Subcutaneous adipose tissue (tissue), 4 donors: ENCODE measurements around the gene RALY. TPM values are rescaled to one million over a fixed set of nuclear protein-coding genes. Genes with fewer than 3 reads are reported as not detected.

Experiments used
- total RNA-seq, 4 donors: library from RNA; depleted of rRNA; stranded (reverse); fragments of >200 nt; gene quantifications; one replicate each; pipeline ENCODE4 v1.1.0, GENCODE V29; 2016
- TF ChIP-seq, protein P1 (sequence below): fragments of 450-650 bp; IDR thresholded peaks from one replicate; pipeline ENCODE4 v1.5.1; 2016; ENCODE audit warnings: low read depth, mild to moderate bottlenecking, control low read depth, antibody characterized with exemption, moderate library complexity

RALY gene
- total RNA-seq = 10 to 100 TPM; 44.0 to 97.8 (median 91.5) TPM

DNA sequence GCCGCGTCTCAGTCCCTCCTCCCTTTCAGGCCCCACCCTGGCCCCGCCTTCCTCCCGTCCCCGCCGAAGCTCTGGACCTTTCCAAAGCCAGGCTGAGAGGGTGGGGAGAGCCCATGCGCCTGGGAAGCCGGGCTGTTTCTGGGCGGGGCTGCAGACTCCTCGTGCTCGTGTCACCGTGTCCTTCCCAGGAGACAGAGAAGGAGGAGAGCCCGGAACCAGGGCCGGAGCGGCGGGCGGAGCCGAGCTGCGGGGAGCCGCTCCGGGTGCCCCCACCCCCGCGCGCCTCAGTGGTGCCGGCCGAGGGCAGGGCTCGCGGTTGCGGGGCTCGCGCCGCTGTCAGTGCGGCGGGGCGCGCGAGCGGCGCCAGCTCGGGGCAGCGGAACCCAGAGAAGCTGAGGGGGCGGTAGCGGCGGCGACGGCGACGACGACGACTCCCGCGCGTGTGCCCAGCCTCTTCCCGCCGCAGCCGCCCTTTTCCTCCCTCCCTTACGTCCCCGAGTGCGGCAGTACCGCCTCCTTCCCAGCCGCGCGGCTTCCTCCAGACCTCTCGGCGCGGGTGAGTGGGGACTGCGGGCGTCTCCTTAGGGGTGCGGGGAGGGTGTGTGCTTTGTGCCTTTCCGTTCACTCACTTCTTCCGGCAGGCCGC lies at the start of gene RALY:
Gene RALY (plus strand): TSS at position 336 of the 646 bp plus-strand sequence. CDS start 78,164 bp downstream, outside the sequence.
- TF ChIP-seq, protein P1, sequence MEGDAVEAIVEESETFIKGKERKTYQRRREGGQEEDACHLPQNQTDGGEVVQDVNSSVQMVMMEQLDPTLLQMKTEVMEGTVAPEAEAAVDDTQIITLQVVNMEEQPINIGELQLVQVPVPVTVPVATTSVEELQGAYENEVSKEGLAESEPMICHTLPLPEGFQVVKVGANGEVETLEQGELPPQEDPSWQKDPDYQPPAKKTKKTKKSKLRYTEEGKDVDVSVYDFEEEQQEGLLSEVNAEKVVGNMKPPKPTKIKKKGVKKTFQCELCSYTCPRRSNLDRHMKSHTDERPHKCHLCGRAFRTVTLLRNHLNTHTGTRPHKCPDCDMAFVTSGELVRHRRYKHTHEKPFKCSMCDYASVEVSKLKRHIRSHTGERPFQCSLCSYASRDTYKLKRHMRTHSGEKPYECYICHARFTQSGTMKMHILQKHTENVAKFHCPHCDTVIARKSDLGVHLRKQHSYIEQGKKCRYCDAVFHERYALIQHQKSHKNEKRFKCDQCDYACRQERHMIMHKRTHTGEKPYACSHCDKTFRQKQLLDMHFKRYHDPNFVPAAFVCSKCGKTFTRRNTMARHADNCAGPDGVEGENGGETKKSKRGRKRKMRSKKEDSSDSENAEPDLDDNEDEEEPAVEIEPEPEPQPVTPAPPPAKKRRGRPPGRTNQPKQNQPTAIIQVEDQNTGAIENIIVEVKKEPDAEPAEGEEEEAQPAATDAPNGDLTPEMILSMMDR = no peak

DNA sequence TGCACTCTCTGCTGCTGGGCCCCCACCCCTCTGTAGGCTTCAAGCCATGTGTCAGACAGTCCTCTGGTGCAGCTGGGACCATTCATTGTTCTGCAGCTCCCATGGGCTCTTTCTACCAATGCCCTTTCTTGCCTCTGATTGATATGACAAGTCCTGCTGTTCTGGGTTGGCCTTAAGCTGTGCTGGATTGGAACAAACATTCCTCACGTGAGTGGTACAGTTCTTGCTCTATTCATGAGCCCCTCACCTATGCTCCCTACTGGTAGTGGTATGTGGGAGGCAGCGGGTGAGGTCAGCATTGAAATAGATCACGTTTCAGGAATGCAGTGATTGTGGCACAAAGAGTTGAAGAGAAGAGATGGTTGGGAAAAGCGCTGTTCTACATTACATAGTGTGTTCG lies 48.8 kb upstream of the RALY start:
- TF ChIP-seq, protein P1 = no peak

DNA sequence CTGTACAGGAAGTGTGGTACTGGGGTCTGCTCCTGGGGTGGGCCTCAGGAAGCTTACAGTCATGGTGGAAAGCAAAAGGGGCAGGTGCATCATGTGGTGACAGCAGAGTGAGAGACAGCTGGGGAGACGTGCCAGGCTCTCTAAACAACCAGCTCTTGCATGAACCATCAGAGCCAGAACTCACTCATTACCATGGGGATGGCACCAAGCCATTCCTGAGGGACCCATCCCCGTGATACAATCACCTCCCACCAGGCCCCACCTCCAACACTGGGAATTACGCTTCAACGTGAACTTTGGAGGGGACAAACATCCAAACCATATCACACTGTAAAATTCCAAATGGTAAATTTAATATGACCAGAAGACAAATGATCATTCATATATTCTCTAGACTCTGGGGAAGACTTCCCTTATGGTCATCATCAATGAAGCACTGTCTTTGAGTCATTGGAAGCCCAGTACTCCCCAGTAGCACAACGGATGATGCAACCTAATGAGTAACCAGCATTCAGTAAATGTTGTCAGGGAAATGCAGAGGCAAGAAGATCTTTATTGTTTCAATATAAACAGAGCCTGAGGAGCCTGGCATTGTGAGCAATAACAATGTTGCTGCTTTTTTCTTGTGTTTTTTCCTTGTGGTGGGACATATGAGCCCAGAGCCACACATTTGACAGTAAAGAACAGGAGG lies 48.2 kb upstream of the RALY start:
- TF ChIP-seq, protein P1 = no peak

DNA sequence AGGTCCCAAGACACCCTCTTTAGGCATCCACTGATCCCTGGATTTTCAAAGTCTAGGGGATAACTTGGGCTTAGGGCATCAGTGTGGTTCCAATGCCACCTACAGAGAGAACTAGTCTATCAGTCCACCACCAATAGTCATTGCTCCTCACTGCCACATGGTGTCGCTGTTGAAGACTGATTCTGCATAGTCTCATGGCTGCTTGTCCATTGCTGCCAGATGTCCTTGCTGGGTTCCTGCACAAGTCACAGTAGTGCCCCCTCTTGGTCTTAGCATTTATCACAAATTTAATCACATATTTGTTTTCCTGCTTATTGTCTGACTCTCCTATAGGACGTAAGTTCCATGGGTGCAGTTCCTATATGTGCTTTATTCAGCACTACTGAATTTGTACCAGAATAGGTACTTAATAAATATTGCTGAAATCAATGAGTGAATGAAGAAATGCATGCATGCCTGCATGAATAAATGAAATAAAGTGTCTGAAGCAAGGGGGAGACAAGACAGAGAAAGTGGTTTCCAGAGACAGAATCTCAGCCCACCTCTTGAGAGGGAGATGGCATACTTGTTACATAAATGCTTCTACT lies 45.9 kb upstream of the RALY start:
- TF ChIP-seq, protein P1 = no peak

DNA sequence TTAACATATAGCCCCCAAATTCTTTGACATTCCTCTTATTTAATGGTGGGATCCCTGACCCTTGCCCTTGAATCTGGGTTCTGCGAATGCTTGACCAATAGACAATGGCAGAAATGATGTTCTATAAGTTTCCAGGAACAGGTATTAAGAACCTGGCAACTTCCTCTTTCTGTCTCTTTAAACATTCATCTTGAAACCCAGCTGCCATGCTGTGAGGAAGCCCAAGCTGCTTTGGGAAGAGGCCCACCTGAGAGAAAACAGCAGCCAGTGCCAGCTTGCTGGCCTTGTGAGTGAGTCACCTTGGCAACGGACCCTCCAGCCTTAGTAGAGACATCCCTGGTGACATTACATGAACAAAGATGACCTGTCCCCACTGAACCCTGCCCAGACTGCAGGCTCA lies 45.2 kb upstream of the RALY start:
- TF ChIP-seq, protein P1 = no peak

DNA sequence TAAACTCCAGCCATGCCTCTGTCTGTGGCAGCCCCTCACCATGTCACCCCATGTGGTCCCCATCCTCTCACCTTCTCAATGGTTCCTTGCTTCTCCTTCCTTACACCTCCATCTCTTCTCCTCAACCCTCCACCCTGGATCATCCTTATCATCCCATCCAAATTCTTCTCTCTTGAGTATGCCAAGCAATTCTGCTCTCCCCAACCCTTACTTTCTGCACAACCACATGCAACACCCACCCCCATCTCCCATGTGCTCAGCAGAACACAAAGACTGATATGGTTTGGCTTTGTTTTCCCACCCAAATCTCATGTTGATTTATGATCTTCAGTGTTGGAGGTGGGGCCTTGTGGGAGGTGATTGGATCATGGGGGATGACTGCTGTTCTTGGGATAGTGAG lies 42.5 kb upstream of the RALY start:
- TF ChIP-seq, protein P1 = no peak

DNA sequence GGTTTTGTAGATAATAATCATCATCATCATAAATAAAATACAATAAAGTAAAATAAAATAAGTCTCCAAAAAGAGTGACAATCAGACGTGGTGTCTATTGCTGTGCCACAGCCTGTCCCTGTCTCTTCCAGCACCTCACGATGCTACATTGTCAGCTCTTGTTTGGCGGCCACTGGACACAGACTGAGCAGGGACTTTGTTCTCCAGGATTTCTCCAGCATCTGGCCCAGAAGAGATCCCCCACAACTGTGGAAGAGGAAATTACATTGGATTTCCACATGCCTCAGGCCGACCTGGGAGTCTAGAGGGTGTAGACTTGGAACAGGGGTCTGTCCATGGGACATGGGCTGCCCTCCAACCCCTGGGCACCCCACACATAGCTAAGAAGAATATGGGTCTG lies 39.2 kb upstream of the RALY start:
- TF ChIP-seq, protein P1 = no peak
